LNCAP (cell line): Measurements from ENCODE around the gene KCNS1.

Source experiments
- CTCF ChIP-seq: fragments of 450-650 bp; IDR thresholded peaks from 2 replicates; pipeline ENCODE4 v1.5.1; 2017; ENCODE audit warnings: mild to moderate bottlenecking

KCNS1 gene

GRCh38 chr20:45100563-45101245, at the start of gene KCNS1:
Gene KCNS1, minus strand, starts transcription at chr20:45101127. Its CDS starts 1,891 bp downstream, at chr20:45099236.
- no peak for TF ChIP-seq CTCF

GRCh38 chr20:45149062-45149461, 48.1 kb upstream of the KCNS1 start:
- TF ChIP-seq CTCF: no peak

- no peak for TF ChIP-seq CTCF
These were observed 39.9 kb upstream of the KCNS1 start for GRCh38 chr20:45140836-45141235.

GRCh38 chr20:45138561-45139300, 37.8 kb upstream of the KCNS1 start:
- peak; percentile 82 for TF ChIP-seq CTCF

GRCh38 chr20:45136911-45137310, 36.0 kb upstream of the KCNS1 start:
- TF ChIP-seq CTCF: no peak

GRCh38 chr20:45128099-45128498, 27.2 kb upstream of the KCNS1 start:
- no peak for TF ChIP-seq CTCF

- no peak for TF ChIP-seq CTCF
These were observed 23.4 kb upstream of the KCNS1 start, which contains the start of gene WFDC12 for GRCh38 chr20:45124365-45124764. Gene WFDC12, minus strand, starts transcription at chr20:45124465. Its CDS starts 18 bp downstream, at chr20:45124447.
